Chondrocyte (in vitro differentiated cells): ENCODE results near the gene LAPTM4A. TPM values are rescaled to one million over a fixed set of nuclear protein-coding genes. Genes with fewer than 3 reads are reported as not detected.
"Not testable (repeated sequence)": the region's sequence is repeated elsewhere in the genome, so short reads cannot be mapped to it uniquely, and the experiment has no call there.

Source experiments
- DNase-seq: peaks from one replicate; pipeline ENCODE4 v3.0.0; 2021; ENCODE audit warnings: mixed read lengths, low spot score
- H3K27ac Mint-ChIP-seq: one replicate; pipeline ENCODE4 v1.8.0; 2021; ENCODE audit warnings: mild to moderate bottlenecking, moderate library complexity, mixed read lengths; ENCODE audit not compliant: unreplicated experiment
- H3K27me3 Mint-ChIP-seq: 2 replicates; pipeline ENCODE4 v1.8.0; 2021; ENCODE audit warnings: low read depth, mixed read lengths
- H3K36me3 Mint-ChIP-seq: 2 replicates; pipeline ENCODE4 v1.8.0; 2021; ENCODE audit warnings: low read depth, mixed read lengths
- H3K4me1 Mint-ChIP-seq: 2 replicates; pipeline ENCODE4 v1.8.0; 2021; ENCODE audit warnings: low read depth, mild to moderate bottlenecking, mixed read lengths
- H3K4me3 Mint-ChIP-seq: one replicate; pipeline ENCODE4 v1.8.0; 2021; ENCODE audit warnings: mild to moderate bottlenecking, moderate library complexity, mixed read lengths; ENCODE audit not compliant: unreplicated experiment
- H3K9me3 Mint-ChIP-seq: 2 replicates; pipeline ENCODE4 v1.8.0; 2021; ENCODE audit warnings: low read depth, mixed read lengths
- CTCF ChIP-seq: fragments of 200-600 bp; sonication (generic); IDR thresholded peaks from 2 replicates; pipeline ENCODE4 v1.5.0; 2021; ENCODE audit warnings: antibody characterized with exemption, mild to moderate bottlenecking, moderate library complexity
- total RNA-seq: library from RNA; stranded (reverse); gene quantifications from 3 replicates; pipeline ENCODE4 v1.2.1, GENCODE V29; 2021

LAPTM4A gene
- total RNA-seq, 1 donor from 2014 or later: 404 TPM

GRCh38 chr2:20091305-20091991 is 40.0 kb upstream of the LAPTM4A start:
- DNase-seq: no peak
- no peaks in the 10 kb centered on the region for H3K27me3 Mint-ChIP-seq
- peak overlapping the region; percentile 100 for H3K27ac Mint-ChIP-seq
- no peaks in the 10 kb centered on the region for H3K36me3 Mint-ChIP-seq
- H3K9me3 Mint-ChIP-seq: peaks cover 4% of the 10 kb centered on the region
- peak overlapping the region; percentile 60 for H3K4me3 Mint-ChIP-seq
- TF ChIP-seq CTCF: no peak
- peaks cover 54% of the 10 kb centered on the region for H3K4me1 Mint-ChIP-seq

- H3K4me3 Mint-ChIP-seq: no peak overlapping the region
- H3K27ac Mint-ChIP-seq: no peak overlapping the region
- H3K9me3 Mint-ChIP-seq: no peaks in the 10 kb centered on the region
- no peak for TF ChIP-seq CTCF
- no peak for DNase-seq
- H3K4me1 Mint-ChIP-seq: peaks cover 44% of the 10 kb centered on the region
- H3K27me3 Mint-ChIP-seq: no peaks in the 10 kb centered on the region
- H3K36me3 Mint-ChIP-seq: no peaks in the 10 kb centered on the region
Measured at GRCh38 chr2:20089715-20090464, 38.5 kb upstream of the LAPTM4A start.

- not testable (repeated sequence) for H3K27ac Mint-ChIP-seq, H3K36me3 Mint-ChIP-seq, H3K4me3 Mint-ChIP-seq, H3K4me1 Mint-ChIP-seq, H3K9me3 Mint-ChIP-seq, H3K27me3 Mint-ChIP-seq, DNase-seq
Measured at GRCh38 chr2:20085909-20086308, 34.5 kb upstream of the LAPTM4A start.

GRCh38 chr2:20082812-20083211 is 31.4 kb upstream of the LAPTM4A start:
- H3K27ac Mint-ChIP-seq, DNase-seq, H3K4me1 Mint-ChIP-seq: not testable (repeated sequence)

GRCh38 chr2:20081841-20082240 is 30.4 kb upstream of the LAPTM4A start:
- no peak overlapping the region for H3K4me3 Mint-ChIP-seq
- no peaks in the 10 kb centered on the region for H3K9me3 Mint-ChIP-seq
- TF ChIP-seq CTCF: no peak
- H3K27ac Mint-ChIP-seq: no peak overlapping the region
- no peaks in the 10 kb centered on the region for H3K36me3 Mint-ChIP-seq
- no peaks in the 10 kb centered on the region for H3K27me3 Mint-ChIP-seq
- no peaks in the 10 kb centered on the region for H3K4me1 Mint-ChIP-seq
- no peak for DNase-seq

More at GRCh38 chr2:20082812-20083211, 31.4 kb upstream of the LAPTM4A start:
- H3K36me3 Mint-ChIP-seq, H3K9me3 Mint-ChIP-seq, H3K4me3 Mint-ChIP-seq, H3K27me3 Mint-ChIP-seq: not testable (repeated sequence)

GRCh38 chr2:20080839-20081415 is 29.5 kb upstream of the LAPTM4A start:
- no peaks in the 10 kb centered on the region for H3K27me3 Mint-ChIP-seq
- no peak overlapping the region for H3K27ac Mint-ChIP-seq
- H3K4me1 Mint-ChIP-seq: no peaks in the 10 kb centered on the region
- no peak for TF ChIP-seq CTCF
- no peak overlapping the region for H3K4me3 Mint-ChIP-seq
- H3K36me3 Mint-ChIP-seq: no peaks in the 10 kb centered on the region
- no peaks in the 10 kb centered on the region for H3K9me3 Mint-ChIP-seq
- DNase-seq: no peak
